Stimulated activated naive CD8-positive, alpha-beta T cell treated with anti-CD3 and anti-CD28 coated beads, Interleukin-15, Interleukin-2, amounts not matched to agents 100 ng/mL and 50 ng/mL, for 24 hours (primary cell): ENCODE results near the gene FBXO9.
A peak's percentile ranks its signal among the peaks of the same experiment; 100 is the strongest.
"Not testable (repeated sequence)": the region's sequence is repeated elsewhere in the genome, so short reads cannot be mapped to it uniquely, and the experiment has no call there.

Experiments used
- H3K27ac Mint-ChIP-seq: one replicate; pipeline ENCODE4 v1.8.0; 2021; ENCODE audit warnings: mild to moderate bottlenecking, mixed read lengths
- H3K27me3 Mint-ChIP-seq: one replicate; pipeline ENCODE4 v1.8.0; 2021; ENCODE audit warnings: mixed read lengths
- H3K36me3 Mint-ChIP-seq: one replicate; pipeline ENCODE4 v1.8.0; 2021; ENCODE audit warnings: low read depth, mixed read lengths
- H3K4me1 Mint-ChIP-seq: one replicate; pipeline ENCODE4 v1.8.0; 2021; ENCODE audit warnings: low read depth, mixed read lengths
- H3K4me3 Mint-ChIP-seq: one replicate; pipeline ENCODE4 v1.8.0; 2021; ENCODE audit warnings: mild to moderate bottlenecking, mixed read lengths
- H3K9me3 Mint-ChIP-seq: one replicate; pipeline ENCODE4 v1.8.0; 2021; ENCODE audit warnings: mixed read lengths

FBXO9 gene

DNA sequence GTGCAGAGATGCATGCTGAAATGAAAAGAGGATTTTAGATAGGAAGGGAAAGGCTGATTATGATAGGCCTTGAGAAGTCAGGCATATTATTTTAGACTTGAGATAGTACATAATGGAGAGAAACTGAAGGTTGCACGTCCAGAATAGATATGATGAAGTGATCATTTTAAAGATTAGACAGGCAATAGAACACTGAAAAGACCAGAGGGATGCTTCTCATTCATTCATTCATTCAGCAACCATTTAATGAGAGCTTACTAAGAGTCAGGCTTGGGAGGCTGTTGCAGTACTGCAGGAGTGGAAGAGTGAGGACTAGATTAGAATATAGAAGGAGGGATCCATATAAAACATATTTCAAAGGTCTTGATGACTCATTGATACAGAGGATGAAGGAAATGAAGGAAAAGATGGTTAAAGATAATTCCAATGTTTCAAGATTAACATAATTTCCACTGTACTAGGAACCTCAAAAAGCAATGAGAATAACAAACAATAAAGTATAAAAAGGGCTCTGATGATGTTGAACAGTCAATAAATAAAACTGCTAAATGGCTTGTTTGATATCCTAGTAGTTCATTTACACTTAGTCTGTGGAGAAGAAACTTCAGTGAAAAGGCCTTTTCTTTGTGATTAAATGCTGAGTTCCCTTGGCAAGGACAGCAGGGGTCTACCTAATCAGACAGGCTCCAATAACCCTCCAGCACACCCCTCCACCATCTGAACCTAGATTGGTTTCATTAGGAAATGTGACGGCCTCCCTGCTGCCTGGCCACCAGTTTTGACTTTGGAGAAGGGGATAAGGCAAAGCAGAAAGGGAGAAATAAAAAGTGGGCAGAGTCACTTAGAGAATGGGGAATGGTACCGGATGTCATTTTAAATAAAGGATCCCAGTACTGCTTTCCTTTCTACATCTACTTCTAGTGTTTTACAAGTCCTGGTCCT, 5.3 kb upstream of the FBXO9 start:
- Mint-ChIP-seq H3K27ac (no peak overlapping the region), H3K36me3 (no peaks in the 10 kb centered on the region), H3K9me3 (no peaks in the 10 kb centered on the region), H3K27me3 (no peaks in the 10 kb centered on the region), H3K4me3 (peak overlapping the region; percentile 90), H3K4me1 (peaks cover 48% of the 10 kb centered on the region)

DNA sequence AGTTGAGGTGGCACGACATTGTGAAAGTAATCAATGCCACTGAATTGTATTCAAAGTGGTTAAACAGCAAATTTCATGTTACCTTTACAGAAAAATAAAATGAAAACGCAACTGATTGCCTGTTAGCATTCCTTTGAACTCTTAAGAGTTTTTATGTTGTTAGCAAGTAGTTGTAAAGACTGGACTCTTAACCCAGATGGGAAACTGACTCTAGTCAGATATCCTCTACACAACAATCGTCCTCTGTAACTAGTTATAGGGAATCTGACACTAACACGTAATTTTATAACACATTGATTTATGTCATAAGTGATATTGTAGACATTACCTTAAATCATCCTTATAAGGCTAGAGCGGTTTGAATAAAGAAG, 3.0 kb upstream of the FBXO9 start:
- H3K27ac Mint-ChIP-seq, result peak overlapping the region; percentile 76
- H3K36me3 Mint-ChIP-seq, result no peaks in the 10 kb centered on the region
- H3K4me1 Mint-ChIP-seq, result peaks cover 61% of the 10 kb centered on the region

GRCh38 chr6:53064255-53064654, 949 bp upstream of the FBXO9 start:
- Mint-ChIP-seq H3K27ac (peak overlapping the region; percentile 97), H3K4me1 (peaks cover 59% of the 10 kb centered on the region), H3K4me3 (peak overlapping the region; percentile 94)
- not testable (repeated sequence) for H3K36me3 Mint-ChIP-seq, H3K27me3 Mint-ChIP-seq, H3K9me3 Mint-ChIP-seq

More for the DNA sequence above, 3.0 kb upstream of the FBXO9 start:
- no peaks in the 10 kb centered on the region for H3K27me3 Mint-ChIP-seq
- H3K4me3 Mint-ChIP-seq, result peak overlapping the region; percentile 90
- no peaks in the 10 kb centered on the region for H3K9me3 Mint-ChIP-seq

DNA sequence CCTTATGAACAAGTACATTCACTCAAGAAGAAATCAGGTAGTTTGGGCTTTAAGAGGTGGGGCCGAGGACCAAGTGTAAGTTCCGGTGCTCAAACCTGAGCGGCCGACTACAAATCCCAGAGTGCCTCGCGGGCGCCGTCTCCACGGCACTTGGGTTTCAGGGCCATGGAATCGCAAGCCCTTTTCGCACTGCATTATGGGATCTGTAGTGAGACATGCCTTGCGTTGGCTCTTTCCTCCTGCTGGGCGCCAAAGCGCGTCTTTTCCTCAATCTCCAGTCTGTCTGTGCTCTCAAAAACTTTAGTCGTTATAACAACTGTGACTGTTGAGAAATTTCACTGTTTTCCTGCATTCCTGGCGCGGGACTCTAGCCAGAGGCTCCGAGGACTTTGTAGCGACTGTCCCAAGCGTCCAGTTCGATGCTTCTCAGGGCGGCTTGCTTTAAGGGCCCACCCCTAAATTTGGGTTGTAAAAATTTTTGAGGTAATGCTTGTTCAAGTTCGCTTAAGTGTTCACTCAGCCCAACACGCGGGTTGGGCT, 408 bp upstream of the FBXO9 start:
- Mint-ChIP-seq H3K4me3 (peak overlapping the region; percentile 94), H3K36me3 (peaks cover 8% of the 10 kb centered on the region), H3K9me3 (no peaks in the 10 kb centered on the region), H3K27ac (peak overlapping the region; percentile 97), H3K4me1 (peaks cover 58% of the 10 kb centered on the region), H3K27me3 (no peaks in the 10 kb centered on the region)

DNA sequence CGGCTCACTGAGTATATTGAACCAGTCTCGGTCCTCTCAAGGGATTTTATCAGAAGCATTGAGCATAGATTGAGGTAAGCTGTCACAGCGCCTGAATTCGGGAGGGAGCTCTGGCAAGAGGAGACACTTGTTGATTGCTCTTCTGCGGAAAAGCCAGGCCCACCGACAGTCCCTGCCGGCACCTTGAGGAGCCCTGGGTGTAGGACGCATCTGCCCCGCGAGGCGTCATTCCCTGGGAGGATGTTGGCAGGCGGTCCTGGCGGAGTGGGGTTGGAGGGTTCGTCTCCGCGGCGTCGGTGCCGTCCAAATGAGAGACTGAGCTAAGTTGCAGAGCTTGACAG, 843 bp downstream of the FBXO9 start:
- peak overlapping the region; percentile 81 for H3K27ac Mint-ChIP-seq
- no peaks in the 10 kb centered on the region for H3K27me3 Mint-ChIP-seq
- peaks cover 56% of the 10 kb centered on the region for H3K4me1 Mint-ChIP-seq
- peaks cover 8% of the 10 kb centered on the region for H3K36me3 Mint-ChIP-seq
- H3K4me3 Mint-ChIP-seq, result peak overlapping the region; percentile 94
- no peaks in the 10 kb centered on the region for H3K9me3 Mint-ChIP-seq

GRCh38 chr6:53066874-53067706, 1.9 kb downstream of the FBXO9 start:
- H3K27ac Mint-ChIP-seq, result peak overlapping the region; percentile 69
- peaks cover 62% of the 10 kb centered on the region for H3K4me1 Mint-ChIP-seq
- no peaks in the 10 kb centered on the region for H3K27me3 Mint-ChIP-seq
- H3K36me3 Mint-ChIP-seq, result peaks cover 9% of the 10 kb centered on the region
- peak overlapping the region; percentile 94 for H3K4me3 Mint-ChIP-seq
- H3K9me3 Mint-ChIP-seq, result no peaks in the 10 kb centered on the region

DNA sequence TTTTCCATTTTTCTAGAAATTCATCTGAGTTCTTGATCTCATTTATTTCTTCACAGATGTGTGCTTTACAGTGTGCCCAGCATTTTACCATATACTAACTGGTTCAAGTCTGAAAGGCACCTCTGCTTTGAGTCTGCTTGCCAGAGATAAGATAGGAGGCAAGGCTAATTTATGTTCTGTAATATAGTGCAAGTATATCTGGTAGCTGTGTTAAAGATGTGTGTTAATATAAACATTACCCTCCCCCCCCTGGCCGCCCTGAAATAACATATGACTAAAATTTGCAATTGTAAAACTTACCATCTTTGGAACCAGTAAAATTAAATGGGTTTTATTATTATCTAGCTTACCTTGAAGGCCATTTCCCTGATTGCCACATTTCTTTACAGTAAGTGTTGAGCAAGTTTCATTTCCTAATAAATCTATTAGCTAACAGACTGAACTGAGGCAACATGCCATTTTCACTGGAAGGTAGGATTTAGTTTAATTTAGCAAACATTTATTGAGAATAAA, 2.7 kb downstream of the FBXO9 start:
- Mint-ChIP-seq H3K27me3 (no peaks in the 10 kb centered on the region), H3K27ac (no peak overlapping the region), H3K4me1 (peaks cover 54% of the 10 kb centered on the region), H3K9me3 (no peaks in the 10 kb centered on the region), H3K36me3 (peaks cover 13% of the 10 kb centered on the region), H3K4me3 (no peak overlapping the region)

DNA sequence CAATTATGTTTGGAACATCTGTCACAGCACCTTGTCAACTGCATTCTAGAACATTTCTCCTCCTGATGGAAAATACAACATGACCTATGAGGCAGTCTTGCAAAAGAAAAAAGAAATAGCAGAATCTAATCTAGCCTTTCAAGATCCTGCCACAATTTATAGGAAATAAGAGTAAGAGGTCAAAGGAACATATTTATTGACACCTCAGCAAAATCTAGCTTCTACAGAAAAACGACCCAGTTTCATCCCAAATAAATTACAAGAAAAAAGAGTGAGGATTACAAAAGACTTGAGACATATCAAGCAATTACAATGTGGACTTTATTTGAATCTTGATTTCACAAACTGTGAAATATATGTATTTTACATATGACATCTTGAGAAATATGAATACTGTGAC, 4.2 kb downstream of the FBXO9 start:
- peaks cover 25% of the 10 kb centered on the region for H3K36me3 Mint-ChIP-seq
- no peak overlapping the region for H3K4me3 Mint-ChIP-seq
- peaks cover 48% of the 10 kb centered on the region for H3K4me1 Mint-ChIP-seq
- no peak overlapping the region for H3K27ac Mint-ChIP-seq
- H3K9me3 Mint-ChIP-seq, result no peaks in the 10 kb centered on the region
- H3K27me3 Mint-ChIP-seq, result no peaks in the 10 kb centered on the region

DNA sequence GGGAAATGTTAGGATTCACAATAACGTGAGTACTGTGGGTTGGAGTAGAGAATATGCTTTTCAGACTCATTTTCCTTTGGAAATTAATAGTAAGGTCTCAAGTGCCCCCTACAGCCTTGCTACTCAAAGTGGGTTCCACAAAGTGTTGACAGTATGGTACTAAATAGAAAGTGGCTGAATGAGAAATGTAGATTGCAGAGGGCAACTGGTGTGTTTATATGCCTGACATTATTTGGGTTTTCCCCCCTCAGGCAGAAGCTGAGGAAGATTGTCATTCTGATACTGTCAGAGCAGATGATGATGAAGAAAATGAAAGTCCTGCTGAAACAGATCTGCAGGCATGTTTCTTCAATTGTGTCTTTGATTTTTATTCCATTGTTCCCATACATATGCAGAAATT, 5.6 kb downstream of the FBXO9 start:
- Mint-ChIP-seq H3K27ac (peak overlapping the region; percentile 38), H3K4me3 (peak overlapping the region; percentile 8), H3K36me3 (peaks cover 31% of the 10 kb centered on the region), H3K4me1 (peaks cover 46% of the 10 kb centered on the region), H3K27me3 (no peaks in the 10 kb centered on the region), H3K9me3 (no peaks in the 10 kb centered on the region)

- Mint-ChIP-seq H3K4me1 (peaks cover 20% of the 10 kb centered on the region), H3K36me3 (peaks cover 45% of the 10 kb centered on the region), H3K4me3 (no peak overlapping the region), H3K9me3 (no peaks in the 10 kb centered on the region), H3K27me3 (no peaks in the 10 kb centered on the region), H3K27ac (no peak overlapping the region)
Measured at GRCh38 chr6:53074347-53074746, 9.1 kb downstream of the FBXO9 start.

GRCh38 chr6:53080813-53081212, 15.6 kb downstream of the FBXO9 start:
- Mint-ChIP-seq H3K4me3 (no peak overlapping the region), H3K27me3 (no peaks in the 10 kb centered on the region), H3K27ac (no peak overlapping the region), H3K4me1 (no peaks in the 10 kb centered on the region), H3K9me3 (no peaks in the 10 kb centered on the region), H3K36me3 (peaks cover 69% of the 10 kb centered on the region)

DNA sequence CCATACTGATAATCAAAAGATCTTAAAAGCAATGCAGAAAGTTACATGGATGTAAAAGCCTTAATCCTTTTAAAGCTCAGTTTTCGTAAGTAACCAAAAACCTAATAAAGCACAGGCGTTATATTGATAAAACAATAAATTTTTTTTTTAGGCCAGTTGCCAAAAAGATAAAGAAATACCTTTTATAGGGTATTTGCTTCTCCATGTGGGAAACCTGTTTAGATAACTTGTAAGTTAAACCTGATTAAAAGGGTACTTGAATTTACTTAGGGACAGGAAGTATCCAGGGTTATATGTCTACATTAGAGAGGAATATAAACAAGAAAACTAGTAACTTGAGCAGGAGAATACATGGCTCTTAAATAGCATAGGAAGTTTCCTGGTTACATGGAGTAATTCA, 21.1 kb downstream of the FBXO9 start:
- Mint-ChIP-seq H3K36me3 (peaks cover 65% of the 10 kb centered on the region), H3K4me1 (no peaks in the 10 kb centered on the region), H3K27me3 (no peaks in the 10 kb centered on the region), H3K9me3 (no peaks in the 10 kb centered on the region), H3K27ac (no peak overlapping the region), H3K4me3 (no peak overlapping the region)

DNA sequence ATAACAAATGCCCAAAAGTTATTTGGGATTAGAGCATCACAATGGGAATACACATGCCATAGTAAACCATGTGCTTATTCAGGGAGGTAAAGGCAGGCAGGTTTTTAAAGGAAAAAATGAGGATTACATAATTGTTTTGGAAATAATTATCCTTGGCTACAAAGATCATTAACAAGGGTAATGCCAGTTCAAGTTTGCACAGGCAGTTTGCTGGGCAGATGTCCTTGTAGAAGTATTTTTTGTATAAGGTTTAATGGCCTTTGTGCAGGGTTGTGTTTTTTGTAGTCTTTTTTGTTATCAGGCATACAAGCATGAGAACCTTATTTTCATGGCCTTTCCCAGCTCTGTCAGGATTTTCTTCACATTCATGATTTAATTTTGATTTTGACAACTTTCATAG, 24.7 kb downstream of the FBXO9 start:
- H3K27me3 Mint-ChIP-seq, result no peaks in the 10 kb centered on the region
- no peak overlapping the region for H3K4me3 Mint-ChIP-seq
- H3K36me3 Mint-ChIP-seq, result peaks cover 58% of the 10 kb centered on the region
- H3K9me3 Mint-ChIP-seq, result no peaks in the 10 kb centered on the region
- H3K27ac Mint-ChIP-seq, result no peak overlapping the region
- no peaks in the 10 kb centered on the region for H3K4me1 Mint-ChIP-seq

GRCh38 chr6:53090576-53090975, 25.4 kb downstream of the FBXO9 start:
- H3K4me3 Mint-ChIP-seq, result no peak overlapping the region
- H3K36me3 Mint-ChIP-seq, result peaks cover 64% of the 10 kb centered on the region
- H3K4me1 Mint-ChIP-seq, result no peaks in the 10 kb centered on the region
- H3K27me3 Mint-ChIP-seq, result no peaks in the 10 kb centered on the region
- no peak overlapping the region for H3K27ac Mint-ChIP-seq
- H3K9me3 Mint-ChIP-seq, result no peaks in the 10 kb centered on the region

DNA sequence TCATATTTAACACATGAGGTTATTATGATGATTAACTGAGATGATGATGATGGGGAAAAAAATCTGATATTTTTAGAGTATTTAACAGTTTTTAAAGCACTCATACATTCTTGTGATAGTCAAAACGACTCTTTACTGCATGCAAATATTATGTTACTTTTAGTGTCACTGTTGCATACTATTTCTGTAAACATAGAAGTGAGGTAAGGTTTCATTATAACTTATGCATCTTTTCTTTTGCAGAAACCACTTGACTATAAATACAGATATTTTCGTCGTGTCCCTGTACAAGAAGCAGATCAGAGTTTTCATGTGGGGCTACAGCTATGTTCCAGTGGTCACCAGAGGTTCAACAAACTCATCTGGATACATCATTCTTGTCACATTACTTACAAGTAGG, 30.1 kb downstream of the FBXO9 start:
- Mint-ChIP-seq H3K27ac (no peak overlapping the region), H3K4me1 (no peaks in the 10 kb centered on the region), H3K27me3 (no peaks in the 10 kb centered on the region), H3K4me3 (no peak overlapping the region), H3K36me3 (peaks cover 68% of the 10 kb centered on the region), H3K9me3 (no peaks in the 10 kb centered on the region)
